ENCODE results near the gene TMEM42.
"Not testable (repeated sequence)": the region's sequence is repeated elsewhere in the genome, so short reads cannot be mapped to it uniquely, and the experiment has no call there.

Gene TMEM42

GRCh38 chr3:44861412-44862225, at the start of gene TMEM42:
TMEM42 (plus strand) TSS chr3:44861912; CDS start chr3:44861925, 13 bp downstream.
- DNase-seq, result peak; percentile 73 to 88

GRCh38 chr3:44814751-44815150, 47.0 kb upstream of the TMEM42 start:
- DNase-seq, result no peak

- DNase-seq, result not testable (repeated sequence)
Measured at GRCh38 chr3:44816334-44816733, 45.4 kb upstream of the TMEM42 start.

GRCh38 chr3:44821206-44821605, 40.5 kb upstream of the TMEM42 start:
- not testable (repeated sequence) for DNase-seq

GRCh38 chr3:44825264-44825925, 36.3 kb upstream of the TMEM42 start:
- DNase-seq, result no peak

- DNase-seq, result no peak
Measured at GRCh38 chr3:44827196-44827595, 34.5 kb upstream of the TMEM42 start.

GRCh38 chr3:44831232-44831631, 30.5 kb upstream of the TMEM42 start:
- DNase-seq, result no peak

GRCh38 chr3:44832032-44832431, 29.7 kb upstream of the TMEM42 start:
- DNase-seq, result no peak

- no peak for DNase-seq
Measured at GRCh38 chr3:44832965-44833364, 28.7 kb upstream of the TMEM42 start.

GRCh38 chr3:44833394-44833793, 28.3 kb upstream of the TMEM42 start:
- no peak for DNase-seq

- DNase-seq, result no peak
Measured at GRCh38 chr3:44835684-44836083, 26.0 kb upstream of the TMEM42 start.

GRCh38 chr3:44842376-44842775, 19.3 kb upstream of the TMEM42 start:
- DNase-seq, result no peak

- no peak for DNase-seq
Measured at GRCh38 chr3:44845528-44846520, 15.9 kb upstream of the TMEM42 start.

GRCh38 chr3:44848634-44849033, 13.1 kb upstream of the TMEM42 start:
- no peak for DNase-seq

- DNase-seq, result not testable (repeated sequence)
Measured at GRCh38 chr3:44856663-44857062, 5.0 kb upstream of the TMEM42 start.

- DNase-seq, result no peak
Measured at GRCh38 chr3:44860117-44860516, 1.6 kb upstream of the TMEM42 start.

- peak in 1 of 2 experiments; percentile 25 for DNase-seq
Measured at GRCh38 chr3:44862226-44862637, 520 bp downstream of the TMEM42 start.

GRCh38 chr3:44865272-44866035, 3.7 kb downstream of the TMEM42 start:
- DNase-seq, result no peak

- DNase-seq, result no peak
Measured at GRCh38 chr3:44867421-44868111, 5.9 kb downstream of the TMEM42 start.

GRCh38 chr3:44870375-44871061, 8.8 kb downstream of the TMEM42 start:
- no peak for DNase-seq

- no peak for DNase-seq
Measured at GRCh38 chr3:44874308-44874707, 12.6 kb downstream of the TMEM42 start, which contains the start of gene TGM4. TGM4 (plus strand) TSS chr3:44874608; CDS start chr3:44874679, 71 bp downstream.

All from Kasumi-1 (cell line).